CD14-positive monocyte (primary cell): ENCODE results near the gene HCN2. TPM values are rescaled to one million over a fixed set of nuclear protein-coding genes. Genes with fewer than 3 reads are reported as not detected.

Experiments used
- DNase-seq, 3 donors: peaks; one replicate each; pipeline ENCODE4 v3.0.0-alpha.2; 2011 to 2022
- H2AFZ ChIP-seq: 2 replicates; pipeline ENCODE4 v1.6.0; 2012; ENCODE audit warnings: mild to moderate bottlenecking, low read depth, low read length, inconsistent platforms; ENCODE audit not compliant: insufficient read depth, poor library complexity, severe bottlenecking
- H3K27ac ChIP-seq, 2 donors: 1 replicate in 1 of 2; 2 replicates in 1 of 2; pipeline ENCODE4 v1.5.1; 2012 to 2013; ENCODE audit warnings: low read length in 2 of 2, control low read depth in 1 of 2, inconsistent platforms in 1 of 2, low read depth in 1 of 2, mild to moderate bottlenecking in 1 of 2
- H3K27me3 ChIP-seq, 2 donors: one replicate each; pipeline versions ENCODE4 v1.6.0 to v1.6.1; 2011 to 2013; ENCODE audit warnings: low read length in 2 of 2; ENCODE audit not compliant: control insufficient read depth in 2 of 2, insufficient read depth in 2 of 2
- H3K36me3 ChIP-seq, 2 donors: replicated peaks in 1 of 2; 1 replicate in 1 of 2; 2 replicates in 1 of 2; pipeline versions ENCODE4 v1.5.1 to v1.6.1; 2012 to 2013; ENCODE audit warnings: low read length in 2 of 2, control low read depth in 1 of 2, inconsistent platforms in 1 of 2, mild to moderate bottlenecking in 1 of 2; ENCODE audit not compliant: insufficient read depth in 2 of 2, control insufficient read depth in 1 of 2
- H3K4me1 ChIP-seq, 2 donors: 1 replicate in 1 of 2; 2 replicates in 1 of 2; pipeline versions ENCODE4 v1.5.1 to v1.6.1; 2012 to 2013; ENCODE audit warnings: low read length in 2 of 2, control low read depth in 1 of 2, inconsistent platforms in 1 of 2, mild to moderate bottlenecking in 1 of 2, moderate library complexity in 1 of 2; ENCODE audit not compliant: insufficient read depth in 2 of 2, control insufficient read depth in 1 of 2
- H3K4me2 ChIP-seq: replicated peaks from 2 replicates; pipeline ENCODE3; 2012; ENCODE audit warnings: low read length, moderate library complexity, mild to moderate bottlenecking; ENCODE audit not compliant: poor library complexity, severe bottlenecking; ENCODE audit errors: extremely low read depth
- H3K4me3 ChIP-seq, 3 experiments: fragments of 200-600 bp in 1 of 3; sonication (generic) in 1 of 3; replicated peaks in 1 of 3; 1 replicate in 2 of 3; 2 replicates in 1 of 3; pipeline ENCODE4 v1.5.1; 2011 to 2013; ENCODE audit warnings: low read length in 3 of 3, mild to moderate bottlenecking in 3 of 3, control low read depth in 2 of 3, low read depth in 2 of 3, inconsistent platforms in 1 of 3, moderate library complexity in 1 of 3
- H3K79me2 ChIP-seq: 2 replicates; pipeline ENCODE4 v1.6.0; 2012; ENCODE audit warnings: mild to moderate bottlenecking, control low read depth, inconsistent platforms, low read length, moderate library complexity; ENCODE audit not compliant: insufficient read depth
- H3K9ac ChIP-seq: 2 replicates; pipeline ENCODE4 v1.6.0; 2017; ENCODE audit warnings: low read length, mild to moderate bottlenecking; ENCODE audit not compliant: insufficient read depth, poor library complexity, severe bottlenecking
- H3K9me3 ChIP-seq, 2 donors: replicated peaks in 1 of 2; 1 replicate in 1 of 2; 2 replicates in 1 of 2; pipeline versions ENCODE4 v1.5.1 to v1.6.1; 2012 to 2013; ENCODE audit warnings: low read length in 2 of 2, control low read depth in 1 of 2; ENCODE audit not compliant: control insufficient read depth in 1 of 2, insufficient read depth in 1 of 2
- H4K20me1 ChIP-seq: 2 replicates; pipeline ENCODE4 v1.6.0; 2012; ENCODE audit warnings: mild to moderate bottlenecking, low read length, control low read depth, moderate library complexity; ENCODE audit not compliant: insufficient read depth
- H3K27ac Mint-ChIP-seq, 7 donors: one replicate each; pipeline ENCODE4 v1.8.0; 2020; ENCODE audit warnings: mild to moderate bottlenecking in 7 of 7, mixed read lengths in 7 of 7, moderate library complexity in 6 of 7, inconsistent platforms in 2 of 7
- H3K27me3 Mint-ChIP-seq, 3 donors: one replicate each; pipeline ENCODE4 v1.8.0; 2021 to 2022; ENCODE audit warnings: low read depth in 3 of 3, mild to moderate bottlenecking in 3 of 3, mixed read lengths in 3 of 3, moderate library complexity in 3 of 3, inconsistent platforms in 1 of 3
- H3K36me3 Mint-ChIP-seq, 2 donors: one replicate each; pipeline ENCODE4 v1.8.0; 2020; ENCODE audit warnings: mixed read lengths in 2 of 2, inconsistent platforms in 1 of 2, mild to moderate bottlenecking in 1 of 2
- H3K4me1 Mint-ChIP-seq: one replicate; pipeline ENCODE4 v1.8.0; 2020; ENCODE audit warnings: mild to moderate bottlenecking, mixed read lengths
- H3K4me3 Mint-ChIP-seq, 2 donors: one replicate each; pipeline ENCODE4 v1.8.0; 2020; ENCODE audit warnings: mild to moderate bottlenecking in 2 of 2, mixed read lengths in 2 of 2, moderate library complexity in 1 of 2
- H3K9me3 Mint-ChIP-seq, 7 donors: one replicate each; pipeline ENCODE4 v1.8.0; 2020 to 2022; ENCODE audit warnings: mixed read lengths in 7 of 7, mild to moderate bottlenecking in 6 of 7, moderate library complexity in 6 of 7, inconsistent platforms in 2 of 7
- WGBS: methylation state at CpG from one replicate; pipeline ENCODE4 v1.1.5; 2013; ENCODE audit warnings: missing lambda C conversion rate; ENCODE audit not compliant: insufficient coverage; 5-methylcytosine and 5-hydroxymethylcytosine counted together
- intact Hi-C, 2 donors: fragments of 100-400 bp; cut with micrococcal nuclease; formaldehyde crosslinking; loops; one replicate each; pipeline versions ENCODE4 v1.15.0 to v1.15.1; 2023
- polyA plus RNA-seq, 3 donors: library from polyadenylated mRNA; depleted of rRNA in 1 of 3; unstranded in 2 of 3; stranded (reverse) in 1 of 3; fragments of 300-500 nt in 2 of 3; fragments of >200 nt in 1 of 3; fragmentation: Illumina TruSeq in 2 of 3; gene quantifications; 1 replicate in 2 of 3; 2 replicates in 1 of 3; pipeline ENCODE4 v1.2.3, GENCODE V29; 2012 to 2021
- TF ChIP-seq, protein P1 (sequence below): fragments of 200-600 bp; IDR thresholded peaks from one replicate; pipeline ENCODE4 v1.8.0; 2022; ENCODE audit warnings: antibody characterized with exemption, mild to moderate bottlenecking

Gene HCN2
- polyA plus RNA-seq, 3 donors = 0.21 TPM; not detected in 2

DNA sequence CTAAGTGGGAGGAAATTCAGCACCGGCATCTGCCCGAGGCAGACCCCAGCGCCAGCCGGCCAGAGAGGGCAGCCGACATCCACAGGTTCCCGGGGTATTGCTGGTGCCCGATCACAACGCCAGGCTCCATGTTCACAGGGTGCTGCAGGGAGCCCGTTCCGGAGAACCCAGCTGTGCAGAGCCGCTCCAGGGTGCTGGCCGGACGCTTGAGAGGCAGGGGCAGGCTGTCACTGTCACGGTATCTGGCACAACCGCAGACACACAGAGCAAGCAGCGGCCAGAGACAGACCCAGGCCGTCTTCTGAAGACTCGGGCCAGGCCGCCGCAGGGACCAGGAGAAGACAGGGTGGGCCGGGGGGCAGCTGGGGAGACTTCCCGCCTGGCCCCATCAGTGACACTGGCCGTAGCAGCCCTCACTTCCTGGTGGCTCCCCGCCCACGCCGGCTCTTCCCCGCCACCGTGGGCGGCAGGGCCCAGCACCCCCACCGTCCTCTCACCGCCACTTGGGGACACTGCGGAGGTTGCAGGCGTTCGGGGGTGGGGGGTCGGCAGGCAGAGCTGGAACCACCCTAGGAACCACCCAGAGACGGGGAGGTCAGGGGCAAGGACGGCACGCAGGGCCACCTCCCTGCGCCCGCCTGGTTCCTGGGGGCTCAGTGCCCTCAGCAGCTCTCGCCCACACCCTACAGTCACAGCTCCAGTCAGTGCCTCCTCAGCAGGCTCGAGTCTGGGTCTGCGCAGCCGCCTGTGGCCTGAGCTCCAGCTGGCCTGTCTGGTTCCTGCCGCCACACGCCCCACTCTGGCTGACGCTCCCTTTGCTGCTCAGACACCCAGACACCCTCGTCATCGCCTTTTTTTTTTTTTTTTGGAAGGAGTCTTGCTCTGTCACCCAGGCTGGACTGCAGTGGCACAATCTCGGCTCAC lies 69.5 kb downstream of the HCN2 start:
- peaks cover 23 to 37% of the 10 kb centered on the region in 2 donors for H3K36me3 ChIP-seq
- H3K4me1 ChIP-seq = peaks cover 33 to 45% of the 10 kb centered on the region in 2 donors
- 84% methylated on average over 44 of the region's 50 CpGs for WGBS
- H3K4me2 ChIP-seq = no peak overlapping the region
- TF ChIP-seq, protein P1, sequence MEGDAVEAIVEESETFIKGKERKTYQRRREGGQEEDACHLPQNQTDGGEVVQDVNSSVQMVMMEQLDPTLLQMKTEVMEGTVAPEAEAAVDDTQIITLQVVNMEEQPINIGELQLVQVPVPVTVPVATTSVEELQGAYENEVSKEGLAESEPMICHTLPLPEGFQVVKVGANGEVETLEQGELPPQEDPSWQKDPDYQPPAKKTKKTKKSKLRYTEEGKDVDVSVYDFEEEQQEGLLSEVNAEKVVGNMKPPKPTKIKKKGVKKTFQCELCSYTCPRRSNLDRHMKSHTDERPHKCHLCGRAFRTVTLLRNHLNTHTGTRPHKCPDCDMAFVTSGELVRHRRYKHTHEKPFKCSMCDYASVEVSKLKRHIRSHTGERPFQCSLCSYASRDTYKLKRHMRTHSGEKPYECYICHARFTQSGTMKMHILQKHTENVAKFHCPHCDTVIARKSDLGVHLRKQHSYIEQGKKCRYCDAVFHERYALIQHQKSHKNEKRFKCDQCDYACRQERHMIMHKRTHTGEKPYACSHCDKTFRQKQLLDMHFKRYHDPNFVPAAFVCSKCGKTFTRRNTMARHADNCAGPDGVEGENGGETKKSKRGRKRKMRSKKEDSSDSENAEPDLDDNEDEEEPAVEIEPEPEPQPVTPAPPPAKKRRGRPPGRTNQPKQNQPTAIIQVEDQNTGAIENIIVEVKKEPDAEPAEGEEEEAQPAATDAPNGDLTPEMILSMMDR = no peak
- Mint-ChIP-seq H3K4me1 (peaks cover 37% of the 10 kb centered on the region), H3K4me3 (no peak overlapping the region), H3K27ac (peak overlapping the region; percentile 40 to 92 (median 70)), H3K9me3 (no peaks in the 10 kb centered on the region), H3K27me3 (no peaks in the 10 kb centered on the region), H3K36me3 (peaks cover 12 to 40% of the 10 kb centered on the region in 2 donors)
- DNase-seq = no peak
- intact Hi-C loops = no loop called here
- no peak overlapping the region for H3K4me3 ChIP-seq
- H3K79me2 ChIP-seq = peaks cover 87% of the 10 kb centered on the region
- H3K27ac ChIP-seq = peak overlapping the region in 1 of 2 donors; percentile 79
- H3K9ac ChIP-seq = no peak overlapping the region
- no peaks in the 10 kb centered on the region for H3K27me3 ChIP-seq
- peaks cover 80% of the 10 kb centered on the region for H4K20me1 ChIP-seq
- no peaks in the 10 kb centered on the region for H3K9me3 ChIP-seq
- H2AFZ ChIP-seq = no peak overlapping the region

DNA sequence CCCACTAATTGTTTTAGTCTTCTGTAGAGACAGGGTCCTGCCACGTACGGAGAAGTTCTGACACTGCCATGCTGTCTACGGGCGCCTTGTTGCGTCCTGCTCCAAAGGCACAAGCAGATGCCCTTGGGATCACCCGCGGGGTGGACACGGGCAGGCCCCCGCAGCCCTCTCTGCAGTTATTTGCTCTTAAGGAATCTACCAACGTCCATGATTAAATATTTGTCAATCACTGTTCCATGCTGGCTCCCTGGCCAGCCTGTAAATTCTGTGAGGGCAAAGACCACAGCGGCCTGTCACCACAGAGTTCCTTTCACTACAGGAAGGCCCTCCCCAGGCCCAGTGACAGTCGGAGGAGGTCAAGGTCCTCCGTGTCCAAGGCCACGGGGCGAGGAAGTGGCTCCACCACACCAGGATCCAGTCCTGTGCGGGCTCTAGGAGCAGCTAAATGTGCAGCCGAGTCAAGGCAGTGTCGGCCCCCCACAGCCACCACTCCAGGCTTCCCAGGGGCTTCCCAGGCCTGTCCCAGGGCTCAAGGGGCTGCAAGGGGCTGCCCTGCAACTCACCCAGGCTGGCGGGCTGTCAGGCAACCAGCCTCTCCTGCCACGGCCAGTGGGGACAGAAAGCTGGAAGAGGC lies 71.2 kb downstream of the HCN2 start:
- H3K36me3 Mint-ChIP-seq = peaks cover 3 to 25% of the 10 kb centered on the region in 2 donors
- H3K4me1 Mint-ChIP-seq = peaks cover 51% of the 10 kb centered on the region
- Histone ChIP-seq H3K4me3 (peak overlapping the region; percentile 61 to 93 (median 88)), H2AFZ (peak overlapping the region; percentile 3), H3K4me1 (peaks cover 45 to 62% of the 10 kb centered on the region in 2 donors), H3K27me3 (no peaks in the 10 kb centered on the region), H3K4me2 (peak overlapping the region; percentile 87), H3K36me3 (peaks cover 17 to 21% of the 10 kb centered on the region in 2 donors), H3K9ac (peak overlapping the region; percentile 91), H4K20me1 (peaks cover 63% of the 10 kb centered on the region), H3K9me3 (no peaks in the 10 kb centered on the region), H3K27ac (peak overlapping the region; percentile 75 to 79), H3K79me2 (peaks cover 70% of the 10 kb centered on the region)
- TF ChIP-seq, protein P1 = no peak
- DNase-seq = no peak
- H3K9me3 Mint-ChIP-seq = no peaks in the 10 kb centered on the region
- H3K27me3 Mint-ChIP-seq = no peaks in the 10 kb centered on the region
- WGBS = 34% methylated on average over 18 of the region's 20 CpGs
- intact Hi-C loops = loop anchor here in 1 of 2 donors (5.0 kb wide), 2 partner anchors 89 to 136 kb away; partner anchors contain the start of genes BSG and PTBP1
- peak overlapping the region; percentile 86 to 96 (median 93) for H3K27ac Mint-ChIP-seq
- H3K4me3 Mint-ChIP-seq = peak overlapping the region; percentile 91 to 97
